Measurements from ENCODE around the gene DLG2.

DNA sequence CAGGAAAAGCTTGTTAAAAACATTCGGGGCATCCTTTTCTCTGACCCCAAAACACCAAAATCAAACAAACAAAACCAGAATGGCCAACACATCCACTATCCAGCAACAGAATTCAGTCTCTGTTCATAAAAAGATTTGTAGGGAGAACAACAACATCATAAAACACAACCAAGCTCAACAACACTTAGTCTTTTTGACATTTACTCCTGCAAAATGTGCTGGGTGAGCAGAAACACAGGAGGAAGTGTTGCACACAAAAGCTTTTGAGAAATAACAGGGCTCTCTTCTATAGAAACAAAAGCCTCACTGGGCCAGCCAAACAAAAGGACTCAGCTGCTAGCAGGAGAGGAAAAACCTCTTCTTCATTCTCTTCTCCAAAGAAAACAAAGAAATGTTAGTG, 1604.9 kb downstream of the DLG2 start:
- TF ChIP-seq, protein P1, sequence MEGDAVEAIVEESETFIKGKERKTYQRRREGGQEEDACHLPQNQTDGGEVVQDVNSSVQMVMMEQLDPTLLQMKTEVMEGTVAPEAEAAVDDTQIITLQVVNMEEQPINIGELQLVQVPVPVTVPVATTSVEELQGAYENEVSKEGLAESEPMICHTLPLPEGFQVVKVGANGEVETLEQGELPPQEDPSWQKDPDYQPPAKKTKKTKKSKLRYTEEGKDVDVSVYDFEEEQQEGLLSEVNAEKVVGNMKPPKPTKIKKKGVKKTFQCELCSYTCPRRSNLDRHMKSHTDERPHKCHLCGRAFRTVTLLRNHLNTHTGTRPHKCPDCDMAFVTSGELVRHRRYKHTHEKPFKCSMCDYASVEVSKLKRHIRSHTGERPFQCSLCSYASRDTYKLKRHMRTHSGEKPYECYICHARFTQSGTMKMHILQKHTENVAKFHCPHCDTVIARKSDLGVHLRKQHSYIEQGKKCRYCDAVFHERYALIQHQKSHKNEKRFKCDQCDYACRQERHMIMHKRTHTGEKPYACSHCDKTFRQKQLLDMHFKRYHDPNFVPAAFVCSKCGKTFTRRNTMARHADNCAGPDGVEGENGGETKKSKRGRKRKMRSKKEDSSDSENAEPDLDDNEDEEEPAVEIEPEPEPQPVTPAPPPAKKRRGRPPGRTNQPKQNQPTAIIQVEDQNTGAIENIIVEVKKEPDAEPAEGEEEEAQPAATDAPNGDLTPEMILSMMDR (IDR thresholded peaks at IDR 0.05): no peak
- TF ChIP-seq POLR2A (IDR thresholded peaks at IDR 0.05; ENCODE audit: low read depth) (no peak), POLR2AphosphoS5 (IDR thresholded peaks at IDR 0.05) (no peak)
